NCI-H774 (cell line): ENCODE results near the gene ENC1.

Experiments used
- DNase-seq: peaks from one replicate; lab custom pipeline; 2025; lab: John Stamatoyannopoulos, UW

Gene ENC1

GRCh38 chr5:74631081-74631953 is 9.2 kb downstream of the ENC1 start:
- no peak for DNase-seq

DNA sequence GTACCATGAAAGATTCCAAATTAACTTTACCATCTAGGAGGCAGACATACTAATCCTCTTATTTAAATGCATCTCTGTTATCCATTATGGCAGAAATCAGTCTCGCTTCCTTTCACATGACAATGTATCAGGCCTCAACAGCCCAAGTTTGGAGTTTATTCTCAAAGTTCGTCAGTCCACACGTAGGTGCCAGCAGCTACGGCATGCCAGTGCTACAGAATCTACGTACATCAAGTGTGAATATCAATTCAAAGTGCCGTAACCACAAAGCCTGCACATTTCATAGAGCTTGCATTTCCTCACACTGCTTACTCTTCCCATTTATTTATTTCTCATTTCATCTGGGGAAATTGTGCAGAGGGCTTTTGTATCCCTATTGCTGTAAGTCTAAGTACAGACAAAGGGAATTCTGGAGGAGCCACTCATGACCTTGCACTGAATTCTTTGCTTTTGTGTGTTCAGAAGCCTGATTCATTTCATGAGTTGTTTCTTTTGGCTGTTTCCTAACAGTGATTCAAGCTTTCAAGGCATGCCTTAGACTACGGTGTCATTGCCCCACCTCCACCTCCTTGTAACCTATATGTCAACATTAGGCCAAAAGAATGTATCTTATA is 10.0 kb downstream of the ENC1 start:
- DNase-seq = no peak

DNA sequence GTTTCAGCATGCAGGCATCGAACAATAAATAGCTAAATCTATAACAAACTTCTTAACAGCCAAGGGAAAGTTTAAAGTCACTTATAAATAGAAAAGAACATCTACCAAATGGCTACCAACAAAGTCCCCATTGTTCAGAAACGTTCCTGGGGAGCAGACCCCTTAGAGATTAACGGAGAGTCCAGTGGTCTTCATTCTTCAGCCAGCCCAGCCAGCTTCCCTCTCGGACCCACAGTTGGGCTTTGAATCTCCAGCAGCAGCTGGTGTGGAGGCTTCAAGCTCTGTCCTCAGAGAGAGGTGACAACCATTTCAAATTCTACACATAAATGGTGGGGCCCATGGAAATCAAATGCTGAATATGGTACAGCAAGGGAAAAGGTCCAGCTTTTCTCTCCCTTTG is 11.2 kb downstream of the ENC1 start:
- no peak for DNase-seq

DNA sequence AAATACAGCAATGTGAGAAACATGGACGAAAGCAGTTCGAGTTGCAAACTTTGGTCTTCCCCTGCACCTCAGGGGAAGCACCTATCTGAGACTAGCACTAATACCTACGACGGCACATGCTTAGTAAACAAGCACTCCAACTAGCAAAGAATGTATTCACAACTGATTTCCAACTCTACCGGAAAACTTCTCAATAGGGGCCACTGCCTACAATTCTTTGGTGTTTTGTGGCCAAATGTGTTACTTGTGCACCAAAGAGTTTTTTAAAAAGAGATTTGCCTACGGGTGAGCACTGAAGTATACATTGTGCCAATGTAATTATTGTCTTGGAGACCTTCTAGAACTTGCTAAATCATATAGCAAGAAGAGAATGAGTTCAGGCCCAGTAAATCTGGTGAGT is 12.2 kb downstream of the ENC1 start:
- DNase-seq = no peak

GRCh38 chr5:74627646-74628279 is 12.8 kb downstream of the ENC1 start:
- no peak for DNase-seq

- DNase-seq = no peak
Measured at GRCh38 chr5:74626386-74627222, 13.9 kb downstream of the ENC1 start.

DNA sequence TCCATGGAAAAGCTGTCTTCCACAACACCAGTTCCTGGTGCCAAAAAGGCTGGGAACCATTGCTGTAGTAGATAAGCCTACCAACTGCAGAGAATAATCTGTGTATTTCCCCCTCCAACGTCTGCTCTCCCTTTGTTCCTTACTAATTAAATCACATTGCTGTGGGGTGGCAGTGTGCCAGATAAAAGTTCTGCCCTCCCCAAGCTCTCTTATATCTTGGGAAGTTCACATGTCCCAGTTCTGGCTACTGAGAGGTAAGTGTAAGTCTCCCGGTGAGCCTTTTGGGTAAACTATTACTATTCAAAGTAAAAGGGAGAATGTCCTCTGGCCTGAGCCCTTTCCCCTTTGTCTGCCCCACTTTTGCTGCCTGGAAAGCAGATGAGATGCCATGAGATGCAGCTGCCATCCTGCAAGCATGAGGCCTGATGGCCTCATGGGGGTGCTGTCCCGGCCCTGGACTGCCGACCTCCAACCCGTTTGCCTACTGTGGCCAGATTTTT is 14.7 kb downstream of the ENC1 start:
- DNase-seq = no peak

GRCh38 chr5:74624931-74625505 is 15.5 kb downstream of the ENC1 start:
- no peak for DNase-seq

GRCh38 chr5:74624501-74624900 is 16.0 kb downstream of the ENC1 start:
- no peak for DNase-seq

DNA sequence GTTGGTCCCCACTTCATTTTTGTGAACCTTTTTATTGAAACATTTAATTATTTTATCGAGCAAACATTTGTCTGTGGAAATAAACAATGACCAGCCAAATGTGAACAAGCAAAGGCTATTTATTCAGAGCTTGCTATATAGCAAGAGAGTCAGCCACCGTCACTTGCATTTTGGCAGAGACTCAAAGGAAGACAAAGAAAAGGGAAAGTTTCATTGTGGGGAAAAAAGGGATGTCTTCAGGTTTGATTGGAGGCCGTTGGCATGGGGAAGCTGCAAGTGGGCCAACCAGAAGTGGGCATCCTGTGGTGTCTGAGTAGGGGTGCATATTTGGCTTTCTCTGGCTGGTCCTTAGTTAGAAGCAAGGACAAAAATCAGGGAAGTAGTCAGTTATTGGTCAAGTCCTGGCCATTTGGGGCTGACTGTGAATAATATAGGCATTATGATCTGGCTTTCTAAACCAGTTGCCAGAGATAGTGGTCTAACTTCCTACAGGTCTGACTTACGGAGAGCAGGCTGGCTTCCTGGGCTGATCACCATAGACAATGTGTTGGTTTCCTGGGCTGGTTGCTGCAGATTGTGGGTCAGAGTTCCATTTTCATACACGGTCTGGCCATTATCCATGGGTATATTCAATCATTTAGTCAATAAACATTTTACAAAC is 16.6 kb downstream of the ENC1 start:
- peak; percentile 29 for DNase-seq

GRCh38 chr5:74623006-74623611 is 17.4 kb downstream of the ENC1 start:
- no peak for DNase-seq

GRCh38 chr5:74622122-74622521 is 18.4 kb downstream of the ENC1 start:
- no peak for DNase-seq

DNA sequence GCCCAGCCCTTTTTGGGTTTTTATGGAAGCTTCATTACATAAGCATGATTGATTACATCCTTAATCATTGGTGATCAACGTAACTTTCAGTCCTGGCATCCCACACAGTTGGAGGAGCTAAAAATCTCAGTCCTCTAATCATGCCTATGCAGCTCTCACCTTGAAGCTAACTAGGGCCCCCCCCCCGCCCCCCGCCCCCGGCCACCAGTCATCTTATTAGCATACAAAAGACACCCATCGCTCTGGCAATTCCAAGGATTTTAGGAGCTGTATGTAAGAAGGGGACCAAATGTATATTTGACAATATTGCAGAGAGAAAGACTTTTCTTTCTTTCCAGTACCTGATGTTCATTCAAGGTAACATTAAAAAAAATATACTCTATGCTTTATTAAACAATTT is 19.0 kb downstream of the ENC1 start:
- DNase-seq = no peak

DNA sequence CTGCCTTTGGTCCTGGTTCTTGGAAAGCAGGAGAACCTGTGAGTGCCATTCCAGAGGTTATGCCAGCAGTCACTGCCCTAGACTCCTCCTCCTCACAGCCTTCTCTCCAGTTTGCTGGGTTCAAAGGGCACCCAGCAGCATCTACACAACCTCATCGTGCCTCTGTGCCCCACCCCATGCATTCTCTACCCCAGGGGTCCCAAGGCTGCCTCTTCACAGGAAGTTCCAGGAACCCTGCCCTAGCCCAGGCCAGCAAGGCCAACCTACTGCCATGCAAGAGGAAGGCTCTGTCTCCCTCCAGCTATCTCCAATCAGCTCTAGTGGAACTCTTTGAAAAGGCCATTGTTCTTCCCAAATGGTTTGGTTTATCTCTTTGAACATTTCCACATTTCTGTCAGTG is 21.2 kb downstream of the ENC1 start:
- DNase-seq = no peak

- no peak for DNase-seq
Measured at GRCh38 chr5:74618106-74618505, 22.4 kb downstream of the ENC1 start.

GRCh38 chr5:74617202-74617601 is 23.3 kb downstream of the ENC1 start:
- no peak for DNase-seq

DNA sequence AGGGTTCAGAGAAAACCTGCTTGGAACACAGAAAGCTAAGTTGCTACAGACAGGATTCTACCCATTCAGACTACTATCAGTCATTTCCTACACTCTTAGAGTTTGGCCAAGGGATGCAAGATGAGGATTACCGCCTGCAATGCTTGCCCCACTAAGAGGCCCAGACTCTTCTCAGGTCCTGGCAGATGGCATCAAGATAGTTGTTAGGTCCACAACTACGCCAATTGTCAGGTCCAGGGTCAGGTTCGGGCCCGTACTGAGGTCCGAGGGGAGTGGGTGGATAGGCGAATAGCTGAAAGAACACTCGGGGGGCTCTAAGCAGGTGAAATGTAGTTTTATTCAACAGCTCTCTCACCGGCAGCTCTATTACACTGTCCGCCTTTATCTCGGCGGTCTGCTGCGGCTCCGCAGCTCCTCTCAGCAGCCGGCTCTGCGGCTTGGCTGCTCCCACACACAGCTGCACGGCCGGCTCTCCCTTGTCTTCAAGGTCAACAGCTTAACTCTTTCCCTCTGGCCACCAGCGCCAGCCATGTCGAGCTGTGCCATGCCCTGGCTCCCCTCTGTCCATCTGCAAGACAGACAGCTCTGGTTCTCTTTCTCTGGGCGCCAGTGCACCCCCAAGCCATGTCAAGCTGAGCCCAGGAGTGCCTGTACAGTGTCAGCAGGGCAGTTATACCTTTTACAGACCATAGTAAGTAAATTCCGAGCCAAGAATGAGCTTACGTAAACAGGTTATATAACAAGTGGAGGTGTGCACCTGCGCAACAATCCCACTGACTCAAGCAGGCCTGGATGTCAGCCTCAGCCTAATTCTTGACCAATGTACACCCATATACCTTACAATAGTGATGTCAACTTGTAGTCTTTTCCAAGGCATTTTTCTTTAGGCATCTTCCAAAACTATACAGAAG is 24.0 kb downstream of the ENC1 start:
- DNase-seq = no peak

DNA sequence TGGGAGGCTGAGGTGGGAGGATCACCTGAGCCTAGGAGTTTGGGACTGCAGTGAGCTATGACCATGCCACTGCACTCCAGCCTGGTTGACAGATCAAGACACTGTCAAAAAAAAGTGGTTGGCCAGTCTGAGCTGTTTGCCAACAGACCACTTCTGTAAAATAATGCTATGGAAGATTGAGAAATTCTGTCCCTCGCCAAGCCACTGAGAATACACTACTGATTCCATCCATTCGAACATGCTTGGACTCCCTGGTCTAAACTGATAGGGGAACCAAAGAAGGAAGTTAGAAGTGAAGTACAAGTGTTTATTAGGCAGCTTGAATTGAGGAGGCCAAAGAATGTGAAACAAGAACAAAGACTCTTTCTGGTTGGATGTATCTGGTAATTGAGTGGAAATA is 27.2 kb downstream of the ENC1 start:
- no peak for DNase-seq

DNA sequence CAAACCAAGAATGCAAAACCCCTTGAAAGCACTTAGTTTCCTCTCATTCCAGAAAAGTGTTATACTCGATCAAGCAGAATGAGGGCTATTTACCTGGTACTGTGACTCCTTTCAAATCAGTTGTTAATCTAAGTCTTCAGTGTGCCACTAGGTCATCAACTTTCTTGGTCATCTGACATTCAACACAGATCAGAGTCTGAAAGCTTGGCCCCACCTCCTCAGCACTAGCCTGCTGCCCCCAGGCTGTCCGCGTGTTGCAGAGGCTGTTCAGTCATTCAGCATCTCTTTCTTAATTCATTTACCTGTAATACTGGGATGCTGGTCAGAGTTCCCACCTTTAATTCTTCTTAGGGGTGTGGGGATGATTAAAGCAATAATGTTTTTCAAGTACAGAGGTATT is 28.5 kb downstream of the ENC1 start:
- DNase-seq = no peak
